GM19455 (cell line): ENCODE data around the gene MRPS18C.

Experiments used
- ATAC-seq: cut with Tn5 transposase; IDR thresholded peaks from one replicate; pipeline ENCODE4 v1.9.1; 2021; ENCODE audit not compliant: unreplicated experiment

Gene MRPS18C

DNA sequence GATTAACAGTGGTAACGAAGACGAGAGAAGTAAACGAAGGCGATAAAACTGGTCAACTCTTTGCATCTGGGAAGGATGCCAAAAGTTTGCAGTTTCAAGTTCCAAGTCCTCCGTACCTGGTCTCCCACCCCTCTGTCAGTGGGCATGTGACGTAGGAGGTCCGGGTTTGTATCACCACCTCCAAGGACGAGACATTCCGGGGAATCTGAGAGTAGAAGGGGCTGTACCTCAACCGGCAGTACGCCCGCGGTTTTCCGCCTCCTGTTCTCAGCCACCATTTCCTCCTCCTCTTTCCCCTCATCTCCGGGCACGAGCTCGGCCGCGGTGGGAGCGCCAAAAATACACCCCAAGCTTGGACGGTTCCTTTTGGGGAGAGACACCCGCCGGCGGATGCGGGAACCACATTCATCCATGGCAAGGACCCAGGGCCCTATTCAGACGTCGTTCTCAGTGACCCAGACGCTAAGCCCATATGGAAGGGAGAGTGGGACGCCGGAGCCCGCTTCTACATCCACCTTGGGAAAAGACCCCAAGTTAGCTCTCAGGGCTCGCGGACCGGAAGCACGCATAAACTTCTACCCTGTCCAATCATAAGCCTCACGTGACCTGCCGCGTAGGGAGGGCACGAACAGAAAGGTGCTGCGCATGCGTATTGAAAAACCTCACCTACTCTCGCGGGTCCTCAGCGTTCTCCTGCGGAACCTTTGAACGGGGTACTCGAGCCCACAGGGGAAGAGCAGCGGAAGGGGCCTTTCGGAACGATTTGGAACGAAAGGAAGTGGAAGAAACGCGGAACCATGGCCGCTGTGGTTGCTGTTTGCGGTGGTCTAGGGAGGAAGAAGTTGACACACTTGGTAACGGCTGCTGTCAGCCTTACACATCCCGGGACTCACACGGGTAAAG is at the start of gene MRPS18C, which contains the start of gene HELQ:
MRPS18C (plus strand) TSS at position 778 of the 903 bp plus-strand sequence; CDS start at position 798, 20 bp downstream.
HELQ (minus strand) TSS at position 543 of the 903 bp plus-strand sequence; CDS start at position 413, 130 bp downstream.
- peak; percentile 96 for ATAC-seq

DNA sequence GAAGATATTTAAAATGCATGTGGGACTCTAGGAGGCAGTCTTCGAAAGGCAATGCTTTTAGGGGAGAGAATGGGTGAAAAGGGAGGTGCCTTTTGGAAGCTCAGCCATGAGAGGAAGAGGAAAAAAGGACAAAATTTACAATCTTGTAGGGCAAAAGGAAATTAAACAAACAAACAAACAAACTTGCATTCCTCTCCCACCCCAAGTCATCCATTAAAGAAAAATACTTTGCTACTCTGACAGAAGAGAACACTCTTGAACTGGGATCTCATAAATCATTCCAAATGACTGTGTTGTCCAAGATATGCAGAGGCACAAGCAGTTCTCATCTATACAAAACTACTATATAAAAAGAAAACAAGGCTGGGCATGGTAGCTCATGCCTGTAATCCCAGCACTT is 47.0 kb upstream of the MRPS18C start:
- ATAC-seq: no peak

DNA sequence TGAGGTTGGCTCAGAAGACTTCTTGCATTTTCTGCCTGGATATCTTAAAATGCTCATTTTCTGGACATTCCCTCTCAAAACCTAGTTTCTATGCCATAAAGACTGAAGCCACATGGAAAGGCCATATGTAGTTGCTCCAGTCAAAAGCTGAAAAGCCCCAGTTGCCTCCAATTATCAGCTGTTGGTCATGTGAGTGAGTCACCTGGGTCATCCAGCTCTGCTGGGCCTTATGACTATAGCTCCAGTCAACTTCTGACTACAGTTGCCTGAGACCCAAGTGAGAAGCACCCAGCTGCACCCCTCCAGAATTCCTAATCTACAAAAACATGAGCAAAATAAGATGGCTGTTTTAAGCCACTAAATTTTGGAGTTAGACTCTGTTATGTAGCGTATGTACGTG is 42.2 kb upstream of the MRPS18C start:
- no peak for ATAC-seq

DNA sequence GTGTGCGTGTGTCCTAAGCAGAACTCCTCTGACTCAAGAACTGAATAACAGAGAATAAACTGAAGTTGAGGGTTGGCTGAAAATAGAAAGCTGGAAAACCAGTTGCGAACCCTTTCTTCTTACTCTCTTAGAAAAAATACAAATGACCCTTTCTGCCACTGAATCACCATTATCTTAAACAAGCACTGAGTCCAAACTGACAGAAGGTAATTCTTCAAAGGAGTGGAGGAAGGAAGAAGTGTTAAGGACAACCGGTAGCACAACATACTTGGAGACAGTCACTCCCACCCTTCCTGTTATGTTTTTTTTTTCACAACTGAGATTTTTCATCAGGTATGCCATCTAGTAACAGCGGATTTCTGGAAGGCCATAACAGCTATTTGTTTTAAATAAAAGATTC is 38.3 kb upstream of the MRPS18C start:
- ATAC-seq: no peak

DNA sequence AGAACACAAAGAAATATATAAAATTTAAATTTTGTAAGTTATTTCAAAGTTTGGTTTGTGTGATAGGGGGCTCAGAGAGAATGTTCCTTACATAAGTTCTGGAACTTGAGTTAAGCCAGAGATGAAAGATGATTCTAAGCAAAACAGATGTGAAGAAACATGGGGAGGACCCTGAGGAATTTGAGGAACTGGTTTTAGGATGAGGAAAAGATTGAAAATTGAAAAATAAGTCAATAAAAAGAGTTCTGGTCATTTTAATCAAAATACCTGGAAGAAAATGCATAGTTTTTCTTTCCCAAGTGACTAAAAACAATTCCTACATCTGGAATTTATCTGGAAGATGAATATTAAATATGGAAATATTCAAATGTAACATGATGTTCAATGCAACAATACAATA is 37.6 kb upstream of the MRPS18C start:
- no peak for ATAC-seq

DNA sequence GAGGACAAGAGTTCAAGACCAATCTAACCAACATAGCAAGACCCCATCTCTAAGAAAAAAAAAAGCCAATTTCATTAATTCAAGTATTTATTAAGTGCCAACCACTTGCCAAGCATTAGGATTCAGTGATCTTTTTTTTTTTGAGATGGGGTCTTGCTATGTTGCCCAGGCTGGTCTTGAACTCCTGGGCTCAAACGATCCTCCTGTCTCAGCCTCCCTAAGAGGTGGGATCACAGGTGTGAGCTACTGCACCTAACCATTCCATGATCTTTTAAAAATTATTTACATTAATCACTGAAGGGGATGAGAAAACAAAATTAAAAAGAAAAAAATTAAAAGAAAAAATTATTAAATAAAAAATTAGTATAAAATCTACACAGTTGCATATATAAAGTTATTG is 24.7 kb upstream of the MRPS18C start:
- ATAC-seq: no peak

DNA sequence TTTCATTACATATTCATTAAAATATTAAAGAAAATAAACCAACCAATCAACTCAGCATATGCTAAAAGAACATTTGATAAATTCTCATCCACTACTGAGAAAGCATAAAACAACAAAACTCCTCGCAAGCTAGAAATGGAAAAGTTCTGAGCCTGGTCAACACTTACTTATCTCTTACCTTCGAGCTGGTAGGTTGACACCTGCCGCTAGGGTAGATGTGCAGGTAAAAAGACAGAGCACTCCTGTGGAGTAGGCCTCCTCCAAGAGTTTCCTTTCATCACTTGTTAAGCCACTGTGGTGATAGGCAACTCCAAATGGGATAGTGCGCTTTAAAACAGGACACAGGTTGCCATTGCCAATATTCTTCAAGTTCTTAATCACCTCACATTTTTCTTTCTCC is 19.2 kb upstream of the MRPS18C start:
- no peak for ATAC-seq

DNA sequence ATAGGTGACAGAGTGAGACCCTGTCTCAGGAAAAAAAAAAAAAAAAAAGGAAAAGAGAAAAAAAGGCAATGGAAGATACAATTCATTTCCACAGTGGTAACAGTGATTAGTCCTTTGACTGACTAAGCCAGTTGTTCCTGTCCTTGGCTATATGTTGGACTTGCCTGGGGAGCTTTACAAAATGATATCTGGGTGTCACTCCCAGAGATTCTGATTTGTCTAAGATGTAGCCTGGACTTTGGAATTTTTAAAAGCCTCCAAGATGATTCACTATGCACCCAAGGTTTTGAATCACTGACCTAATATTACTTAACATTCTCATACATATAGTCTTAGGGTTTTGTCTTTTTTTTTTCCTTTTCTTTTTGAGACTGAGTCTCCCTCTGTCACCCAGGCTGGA is 17.1 kb upstream of the MRPS18C start:
- no peak for ATAC-seq

DNA sequence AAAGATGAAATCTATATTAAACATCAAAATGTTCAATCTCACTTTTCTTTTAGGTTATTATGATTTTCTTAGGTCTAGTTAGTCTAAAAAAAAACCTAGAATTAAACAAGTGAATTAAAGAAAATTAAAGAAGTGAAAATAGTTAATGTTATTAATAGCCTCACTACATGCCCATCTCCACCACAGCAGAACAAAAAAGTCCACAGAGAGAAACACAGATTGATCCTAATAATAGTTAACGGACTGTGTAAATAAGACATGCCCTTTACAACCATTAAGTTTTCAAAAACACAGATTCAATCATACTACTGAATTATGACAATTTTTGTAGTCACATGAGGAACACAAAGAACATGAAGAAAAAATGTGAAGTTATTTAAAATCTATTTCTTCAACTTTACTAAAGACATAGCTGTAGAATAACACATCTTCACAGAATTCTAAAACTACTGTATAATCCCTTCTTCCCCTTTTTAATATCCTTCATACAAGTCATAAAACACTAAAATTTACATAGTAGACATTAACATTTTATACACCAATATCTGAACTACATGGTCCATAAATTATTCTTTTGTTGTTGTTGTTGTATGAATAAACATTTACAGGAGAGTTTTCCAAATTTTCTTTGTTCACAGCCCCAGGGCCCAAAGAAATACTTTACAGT is 15.6 kb upstream of the MRPS18C start:
- ATAC-seq: no peak

DNA sequence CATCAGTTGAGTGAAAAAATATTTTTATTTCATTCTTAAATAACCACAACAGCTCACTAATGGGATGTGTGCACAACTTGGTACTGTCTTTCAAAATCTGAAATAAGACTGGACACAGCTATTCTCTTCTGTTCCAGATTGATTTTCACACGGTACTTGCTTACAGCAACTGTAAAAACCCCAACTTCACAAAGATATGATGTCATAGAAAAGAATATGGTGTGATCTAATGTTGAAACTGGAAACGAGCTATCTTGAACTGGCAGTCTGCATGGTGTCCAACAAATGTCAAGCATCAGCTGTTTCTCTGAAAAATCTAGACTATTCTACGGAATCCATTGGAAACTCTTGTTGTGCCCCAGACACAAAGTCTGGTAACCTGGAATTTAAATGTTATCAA is 15.0 kb upstream of the MRPS18C start:
- ATAC-seq: no peak

DNA sequence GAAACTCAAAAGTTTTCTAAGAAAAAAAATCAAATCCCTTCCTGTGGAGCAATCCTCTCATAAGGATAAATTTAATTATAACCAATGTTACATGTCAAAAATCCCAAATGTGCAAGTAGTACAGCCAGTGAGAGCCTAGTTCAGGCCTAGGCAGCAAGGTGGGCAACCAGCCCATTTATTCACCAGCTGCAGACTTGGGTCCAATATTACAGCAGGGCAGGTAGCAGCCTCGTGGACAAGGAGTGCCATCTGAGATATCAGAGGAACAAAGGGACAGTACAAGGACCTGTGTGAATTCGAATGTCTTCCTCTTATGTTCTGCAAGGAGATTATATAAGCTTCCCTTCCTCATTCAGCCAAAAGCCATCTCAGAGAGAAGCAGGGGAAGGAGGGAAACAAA is 6.8 kb upstream of the MRPS18C start:
- no peak for ATAC-seq

DNA sequence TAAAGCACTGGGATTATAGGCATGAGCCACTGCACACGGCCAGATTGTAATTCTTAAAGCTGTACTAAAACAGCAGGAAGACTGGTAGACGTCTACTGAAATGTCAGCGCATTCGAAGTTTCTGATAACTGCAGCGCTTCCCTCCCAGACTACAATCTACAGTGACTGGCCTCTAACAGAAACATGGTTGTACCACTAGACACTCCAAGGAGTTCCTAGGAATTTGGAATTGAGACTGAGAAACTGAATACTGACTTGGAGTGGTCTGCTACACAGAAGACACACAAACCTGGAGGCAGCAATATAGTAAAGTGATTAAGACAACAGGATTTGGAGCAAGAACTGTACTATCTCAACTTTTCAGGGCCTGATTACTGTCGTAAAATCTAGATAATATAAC is 1.2 kb upstream of the MRPS18C start:
- ATAC-seq: no peak

DNA sequence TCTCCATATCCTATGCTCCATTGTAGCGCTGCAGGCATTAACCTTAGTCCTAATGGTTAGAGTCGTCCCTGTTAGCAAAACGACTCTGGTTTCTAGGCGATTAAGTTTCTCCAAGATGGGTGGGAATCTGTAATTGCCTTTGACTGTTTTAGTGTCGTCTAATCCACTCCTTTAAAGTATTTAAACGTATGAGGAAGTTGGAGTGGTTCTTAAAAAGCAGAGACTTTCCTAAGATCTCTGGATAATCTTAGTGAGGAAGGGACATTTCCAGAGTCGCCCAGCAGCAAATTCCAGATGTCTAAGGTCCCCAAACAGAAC is 285 bp downstream of the MRPS18C start:
- no peak for ATAC-seq

DNA sequence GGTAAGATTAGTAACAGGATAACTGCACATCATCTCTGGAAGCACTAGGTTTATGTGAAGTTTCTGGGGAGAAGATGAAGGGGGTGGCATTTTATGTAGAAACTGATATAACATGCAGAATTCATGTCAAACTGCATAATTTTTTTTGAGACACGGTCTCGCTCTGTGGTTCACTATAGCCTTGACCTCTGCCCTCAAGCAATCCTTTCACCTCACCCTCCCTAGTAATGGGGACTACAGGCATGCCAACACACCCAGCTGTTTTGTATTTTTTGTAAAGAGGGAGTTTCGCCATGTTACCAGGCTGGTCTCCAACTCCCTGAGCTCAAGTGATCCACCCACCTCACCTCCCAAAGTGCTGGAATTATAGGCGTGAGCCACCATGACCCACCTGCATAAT is 17.6 kb downstream of the MRPS18C start:
- ATAC-seq: no peak

DNA sequence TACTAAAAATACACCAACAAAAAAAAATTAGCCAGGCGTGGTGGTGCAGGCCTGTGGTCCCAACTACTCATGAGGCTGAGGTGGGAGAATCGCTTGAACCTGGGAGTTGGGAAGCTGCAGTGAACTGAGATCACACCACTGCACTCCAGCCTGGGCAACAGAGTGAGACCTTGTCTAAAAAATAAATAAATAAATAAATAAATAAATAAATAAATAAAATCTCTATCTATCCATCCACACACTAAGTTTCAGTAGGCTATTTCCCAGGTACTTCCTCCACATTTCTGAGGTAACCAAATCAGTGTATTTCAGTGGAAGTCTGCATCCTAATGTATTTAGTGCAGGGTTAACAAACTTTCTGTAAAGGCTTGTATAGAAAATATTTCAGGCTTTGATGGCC is 18.1 kb downstream of the MRPS18C start:
- ATAC-seq: no peak

DNA sequence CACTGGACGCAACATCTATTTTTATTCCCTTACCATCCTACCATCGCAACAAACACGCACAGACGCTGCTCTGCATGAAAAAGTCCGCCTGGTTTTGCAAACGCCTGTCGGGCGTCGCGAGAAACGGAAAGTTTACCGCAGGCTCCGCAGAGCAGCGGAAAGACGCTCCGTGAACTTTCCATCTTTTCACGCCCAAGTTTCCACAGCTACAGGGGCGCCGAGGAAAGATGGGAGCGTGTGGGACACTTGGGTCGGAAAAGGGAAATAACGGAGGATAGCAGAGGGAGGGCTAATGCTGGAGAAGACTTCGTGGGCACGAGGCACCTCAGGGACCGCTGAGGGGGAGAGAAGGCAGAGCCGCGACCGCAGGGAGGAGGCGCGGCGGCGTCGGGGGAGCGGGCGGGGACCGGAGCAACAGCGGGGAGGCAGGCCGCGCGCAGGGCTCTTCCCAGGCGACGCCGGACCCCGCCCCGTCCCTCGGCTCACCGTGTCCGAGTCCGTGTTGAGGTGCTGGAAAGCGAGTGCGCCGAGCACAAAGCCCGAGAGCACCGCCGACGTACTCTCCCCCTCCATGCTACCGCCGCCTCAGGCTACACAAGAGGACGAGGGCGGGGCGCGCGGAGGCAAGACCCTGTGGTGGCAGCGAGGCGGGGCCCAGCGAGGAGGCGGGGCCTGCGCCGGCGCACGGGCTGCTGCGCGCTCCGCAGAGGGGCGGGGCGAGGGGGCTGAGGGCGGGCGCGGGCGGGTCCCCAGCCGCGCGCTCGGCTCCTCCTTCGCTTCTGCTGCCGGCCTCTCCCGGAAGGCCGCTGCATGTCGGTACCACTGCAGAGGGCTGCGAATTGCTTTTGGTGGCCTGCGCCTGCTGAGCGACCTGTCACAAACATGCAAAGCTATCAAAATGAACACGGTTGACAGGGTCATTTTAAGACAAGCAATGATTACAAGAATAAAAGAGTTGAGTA is 28.9 kb downstream of the MRPS18C start, which contains the start of gene ABRAXAS1:
ABRAXAS1 (minus strand) TSS at position 601 of the 962 bp plus-strand sequence; CDS start at position 573, 28 bp downstream.
- ATAC-seq: peak; percentile 96

DNA sequence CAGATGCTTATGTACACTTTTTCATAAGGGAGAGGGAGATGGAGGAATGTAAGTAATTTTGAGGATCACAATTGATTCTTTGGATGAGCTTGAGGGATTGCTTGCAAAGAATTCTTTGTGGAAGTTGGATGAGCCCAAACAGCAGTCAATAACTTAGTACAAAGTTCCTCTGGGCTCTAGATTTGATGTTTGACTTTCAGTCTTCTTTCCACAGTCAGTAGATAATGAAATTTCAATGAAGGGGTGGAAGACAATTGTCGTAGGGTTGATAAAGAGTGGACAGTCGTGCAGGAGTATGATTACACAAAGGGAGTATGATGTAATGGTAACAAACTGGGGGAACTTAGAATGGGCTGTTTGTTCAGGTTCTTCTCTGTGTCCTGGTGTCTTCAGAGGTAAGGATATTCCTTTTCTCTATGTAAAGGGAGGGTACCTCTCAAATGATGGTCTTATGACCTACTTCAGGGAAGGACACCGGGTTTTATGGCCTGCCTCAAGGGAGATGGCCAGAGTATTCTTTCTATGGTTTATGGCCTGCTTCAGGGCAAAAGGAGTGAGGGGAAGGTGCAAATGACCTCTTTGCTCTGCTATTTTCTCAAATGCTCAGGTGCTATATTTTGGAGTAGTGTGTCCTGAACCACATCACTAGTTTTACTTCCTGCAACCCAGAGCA is 30.7 kb downstream of the MRPS18C start:
- no peak for ATAC-seq

DNA sequence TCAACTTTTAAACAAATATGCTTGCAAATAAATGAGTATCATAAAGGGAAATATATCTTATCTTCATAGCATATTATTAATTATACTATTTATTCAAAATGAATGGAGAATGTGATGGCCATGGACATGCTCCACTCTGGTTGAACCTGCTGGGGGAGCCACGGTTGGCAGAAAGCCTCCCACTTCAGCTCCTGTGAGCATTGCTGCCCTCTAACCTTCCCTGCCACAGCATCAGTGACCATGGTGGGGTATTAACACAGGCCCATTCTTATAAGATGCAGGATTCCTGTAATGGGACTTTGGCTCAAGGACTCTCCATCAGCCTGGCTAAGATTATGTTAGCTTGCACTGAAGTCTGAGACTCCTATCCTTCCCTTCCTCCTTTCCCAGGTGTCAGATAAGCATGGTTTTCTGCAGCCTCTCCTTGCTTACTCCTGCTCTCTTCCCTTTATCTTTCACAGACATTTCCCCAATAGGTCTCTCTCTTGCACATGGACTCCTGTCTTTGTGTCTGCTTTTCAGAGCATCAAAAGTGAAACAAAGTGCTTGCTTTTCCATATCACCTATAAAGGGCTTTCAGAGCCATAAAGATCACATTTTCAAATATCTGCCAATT is 34.0 kb downstream of the MRPS18C start:
- ATAC-seq: no peak

DNA sequence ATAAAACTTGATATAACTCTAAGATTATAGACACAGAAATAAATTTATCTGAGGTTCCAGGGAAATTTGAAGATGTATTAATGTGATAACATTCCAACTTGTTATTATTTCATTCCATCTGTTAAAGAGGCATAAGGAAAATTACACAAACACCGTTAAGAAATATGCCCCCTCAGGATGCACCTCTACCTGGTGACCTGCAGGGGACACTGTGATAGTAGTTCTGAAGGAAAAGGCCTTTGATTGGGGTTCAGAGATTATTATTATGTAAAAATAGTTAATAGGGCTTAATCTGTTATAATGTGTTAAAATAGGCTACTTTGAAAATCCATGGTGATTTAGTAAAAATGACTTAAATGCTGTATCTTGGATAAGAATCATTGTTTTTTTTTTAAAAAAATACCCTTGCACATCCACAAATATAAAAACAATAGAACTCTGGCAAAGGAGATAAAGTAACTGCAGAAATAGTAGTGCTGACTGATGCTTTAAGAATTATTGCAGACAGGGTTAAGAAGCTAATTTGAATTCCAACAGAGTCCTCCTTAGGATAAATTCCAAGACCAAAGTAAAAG is 35.1 kb downstream of the MRPS18C start:
- ATAC-seq: peak; percentile 79
